Sigmoid colon (tissue), 4 donors: ENCODE data around the gene UVRAG.

Source experiments
- CTCF ChIP-seq, 4 experiments: fragments of 450-650 bp in 3 of 4; fragments of 200-600 bp in 1 of 4; IDR thresholded peaks; one replicate each; pipeline ENCODE4 v1.5.1; 2016 to 2019; ENCODE audit warnings: antibody characterized with exemption in 4 of 4, mild to moderate bottlenecking in 3 of 4, moderate library complexity in 2 of 4
- EP300 ChIP-seq, 4 donors: sonication (generic); formaldehyde crosslinking; IDR thresholded peaks; one replicate each; pipeline ENCODE4 v1.6.1; 2017; ENCODE audit warnings: antibody characterized with exemption in 4 of 4
- POLR2A ChIP-seq, 2 donors: fragments of 450-650 bp; IDR thresholded peaks; one replicate each; pipeline ENCODE4 v1.6.1; 2016; ENCODE audit warnings: antibody characterized with exemption in 2 of 2, mild to moderate bottlenecking in 2 of 2, moderate library complexity in 2 of 2
- POLR2AphosphoS5 ChIP-seq, 4 donors: sonication (generic); formaldehyde crosslinking; IDR thresholded peaks; one replicate each; pipeline ENCODE4 v1.6.1; 2017; ENCODE audit warnings: antibody characterized with exemption in 4 of 4

DNA sequence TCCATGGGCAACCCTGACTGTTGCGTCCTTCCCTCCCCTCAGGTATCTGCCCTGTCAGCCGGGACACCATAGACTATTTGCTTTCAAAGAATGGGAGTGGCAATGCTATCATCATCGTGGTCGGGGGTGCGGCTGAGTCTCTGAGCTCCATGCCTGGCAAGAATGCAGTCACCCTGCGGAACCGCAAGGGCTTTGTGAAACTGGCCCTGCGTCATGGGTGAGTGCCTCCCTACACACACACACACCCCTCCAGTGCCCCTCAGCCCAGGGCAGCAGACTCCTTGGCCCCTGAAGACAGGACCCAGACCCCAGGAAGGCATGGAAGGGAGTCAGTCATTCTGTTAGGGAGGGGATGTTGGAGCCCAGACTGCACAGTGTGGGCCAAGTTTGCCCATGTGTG lies 17.9 kb upstream of the UVRAG start:
- TF ChIP-seq CTCF (IDR thresholded peaks at IDR 0.05) (no peak), POLR2A (IDR thresholded peaks at IDR 0.05) (no peak), POLR2AphosphoS5 (IDR thresholded peaks at IDR 0.05) (no peak), EP300 (IDR thresholded peaks at IDR 0.05) (no peak)
